H9 (cell line): ENCODE data around the gene NXPH4. TPM values are rescaled to one million over a fixed set of nuclear protein-coding genes. Genes with fewer than 3 reads are reported as not detected.

Source experiments
- DNase-seq: peaks from one replicate; pipeline ENCODE4 v3.0.0-alpha.2; 2017
- H2AFZ ChIP-seq: one replicate; pipeline ENCODE4 v1.6.1; 2013; ENCODE audit warnings: mild to moderate bottlenecking, low read length, control low read depth, moderate library complexity
- H2AK5ac ChIP-seq: 2 replicates; pipeline ENCODE4 v1.6.1; 2013; ENCODE audit warnings: low read length, control low read depth, mixed read lengths; ENCODE audit not compliant: insufficient read length
- H2BK120ac ChIP-seq: one replicate; pipeline ENCODE4 v1.6.1; 2013; ENCODE audit warnings: low read depth, mild to moderate bottlenecking, low read length, control low read depth, inconsistent platforms; ENCODE audit not compliant: poor library complexity, severe bottlenecking
- H2BK12ac ChIP-seq: 2 replicates; pipeline ENCODE4 v1.6.1; 2013; ENCODE audit warnings: low read length, control low read depth, mixed read lengths, low read depth; ENCODE audit not compliant: insufficient read length
- H2BK15ac ChIP-seq: 2 replicates; pipeline ENCODE4 v1.6.1; 2013; ENCODE audit warnings: low read depth, low read length, control low read depth
- H2BK20ac ChIP-seq: one replicate; pipeline ENCODE4 v1.6.1; 2013; ENCODE audit warnings: low read depth, mild to moderate bottlenecking, low read length, control low read depth, inconsistent platforms; ENCODE audit not compliant: poor library complexity, severe bottlenecking
- H2BK5ac ChIP-seq: 2 replicates; pipeline ENCODE4 v1.6.1; 2013; ENCODE audit warnings: low read length, control low read depth, mixed read lengths; ENCODE audit not compliant: insufficient read length
- H3K14ac ChIP-seq: 2 replicates; pipeline ENCODE4 v1.6.1; 2013; ENCODE audit warnings: low read length, control low read depth; ENCODE audit not compliant: insufficient read depth
- H3K18ac ChIP-seq: 2 replicates; pipeline ENCODE4 v1.6.1; 2013; ENCODE audit warnings: low read depth, mild to moderate bottlenecking, mixed read lengths, low read length, control low read depth; ENCODE audit not compliant: insufficient read length
- H3K23ac ChIP-seq: 2 replicates; pipeline ENCODE4 v1.6.1; 2013; ENCODE audit warnings: low read length, control low read depth, mixed read lengths, low read depth; ENCODE audit not compliant: insufficient read length
- H3K23me2 ChIP-seq: 2 replicates; pipeline ENCODE4 v1.6.1; 2013; ENCODE audit warnings: low read depth, mild to moderate bottlenecking, mixed read lengths, low read length, control low read depth; ENCODE audit not compliant: insufficient read length, poor library complexity, severe bottlenecking
- H3K27ac ChIP-seq: 2 replicates; pipeline ENCODE4 v1.5.1; 2013; ENCODE audit warnings: low read length, control low read depth, mixed read lengths, low read depth; ENCODE audit not compliant: insufficient read length
- H3K27me3 ChIP-seq: 2 replicates; pipeline ENCODE4 v1.6.1; 2013; ENCODE audit warnings: low read length, control low read depth, inconsistent platforms; ENCODE audit not compliant: insufficient read depth
- H3K4ac ChIP-seq: 2 replicates; pipeline ENCODE4 v1.6.1; 2013; ENCODE audit warnings: low read depth, mild to moderate bottlenecking, control low read depth, inconsistent platforms, low read length, moderate library complexity
- H3K4me1 ChIP-seq: 2 replicates; pipeline ENCODE4 v1.6.1; 2013; ENCODE audit warnings: low read length, control low read depth, inconsistent platforms; ENCODE audit not compliant: insufficient read depth
- H3K4me2 ChIP-seq: 2 replicates; pipeline ENCODE4 v1.6.1; 2013; ENCODE audit warnings: low read length, control low read depth, mixed read lengths; ENCODE audit not compliant: insufficient read length, insufficient read depth
- H3K56ac ChIP-seq: 2 replicates; pipeline ENCODE4 v1.6.1; 2013; ENCODE audit warnings: low read depth, mild to moderate bottlenecking, mixed read lengths, low read length, control low read depth; ENCODE audit not compliant: insufficient read length
- H3K79me1 ChIP-seq: 2 replicates; pipeline ENCODE4 v1.6.1; 2013; ENCODE audit warnings: low read depth, mild to moderate bottlenecking, moderate library complexity, low read length, control low read depth, inconsistent platforms; ENCODE audit not compliant: insufficient read depth, poor library complexity, severe bottlenecking
- H3K79me2 ChIP-seq: 2 replicates; pipeline ENCODE4 v1.6.1; 2013; ENCODE audit warnings: low read length, control low read depth, inconsistent platforms; ENCODE audit not compliant: insufficient read depth
- H3K9ac ChIP-seq: 2 replicates; pipeline ENCODE4 v1.6.1; 2013; ENCODE audit warnings: low read length, control low read depth, mixed read lengths; ENCODE audit not compliant: insufficient read length; ENCODE audit errors: extremely low read depth
- H3K9me3 ChIP-seq: one replicate; pipeline ENCODE4 v1.6.1; 2013; ENCODE audit warnings: low read depth, low read length, inconsistent platforms; ENCODE audit not compliant: control insufficient read depth
- H3T11ph ChIP-seq: one replicate; pipeline ENCODE4 v1.6.1; 2013; ENCODE audit warnings: mild to moderate bottlenecking, low read length, control low read depth, inconsistent platforms
- H4K20me1 ChIP-seq: one replicate; pipeline ENCODE4 v1.6.1; 2013; ENCODE audit not compliant: control insufficient read depth, insufficient read length, insufficient read depth
- H4K5ac ChIP-seq: 2 replicates; pipeline ENCODE4 v1.6.1; 2013; ENCODE audit warnings: low read depth, mild to moderate bottlenecking, mixed read lengths, low read length, control low read depth; ENCODE audit not compliant: insufficient read length
- H4K8ac ChIP-seq: replicated peaks from 2 replicates; pipeline ENCODE4 v1.6.1; 2013; ENCODE audit warnings: low read length, control low read depth, mixed read lengths, low read depth; ENCODE audit not compliant: insufficient read length
- H4K91ac ChIP-seq: 2 replicates; pipeline ENCODE4 v1.6.1; 2013; ENCODE audit warnings: low read depth, mild to moderate bottlenecking, moderate library complexity, mixed read lengths, low read length, control low read depth; ENCODE audit not compliant: insufficient read length
- H3K27ac Mint-ChIP-seq, 3 experiments: 2 replicates in 2 of 3; 3 replicates in 1 of 3; pipeline ENCODE4 v1.8.0; 2020 to 2021; ENCODE audit warnings: mixed read lengths in 3 of 3, mild to moderate bottlenecking in 1 of 3, moderate library complexity in 1 of 3
- H3K27me3 Mint-ChIP-seq: 2 replicates; pipeline ENCODE4 v1.8.0; 2021; ENCODE audit warnings: low read depth, mild to moderate bottlenecking, moderate library complexity, mixed read lengths
- H3K36me3 Mint-ChIP-seq, 3 experiments: 2 replicates in 2 of 3; 3 replicates in 1 of 3; pipeline ENCODE4 v1.8.0; 2020 to 2021; ENCODE audit warnings: low read depth in 3 of 3, mixed read lengths in 3 of 3; ENCODE audit not compliant: insufficient read depth in 1 of 3
- H3K4me1 Mint-ChIP-seq, 2 experiments: 2 replicates each; pipeline ENCODE4 v1.8.0; 2020; ENCODE audit warnings: mixed read lengths in 2 of 2
- H3K4me3 Mint-ChIP-seq, 2 experiments: 2 replicates in 1 of 2; 3 replicates in 1 of 2; pipeline ENCODE4 v1.8.0; 2020 to 2021; ENCODE audit warnings: mild to moderate bottlenecking in 2 of 2, mixed read lengths in 2 of 2, moderate library complexity in 1 of 2
- H3K9me3 Mint-ChIP-seq, 2 experiments: 2 replicates in 1 of 2; 3 replicates in 1 of 2; pipeline ENCODE4 v1.8.0; 2020; ENCODE audit warnings: mild to moderate bottlenecking in 2 of 2, mixed read lengths in 2 of 2, moderate library complexity in 1 of 2
- WGBS: extraction: QIAGEN DNeasy Blood & Tissue Kit; methylation state at CpG from one replicate; pipeline ENCODE4 v1.1.7; 2013; ENCODE audit warnings: missing lambda C conversion rate, low lambda C conversion rate, mixed read lengths; ENCODE audit not compliant: insufficient read length; ENCODE audit errors: extremely low coverage; 5-methylcytosine and 5-hydroxymethylcytosine counted together
- total RNA-seq: library from RNA; stranded (reverse); gene quantifications from 2 replicates; pipeline ENCODE4 v1.2.1, GENCODE V29; 2021
- TF ChIP-seq, protein P1 (sequence below): fragments of 200-600 bp; sonication (generic); conservative IDR thresholded peaks from 3 replicates; pipeline ENCODE4 v1.8.0; 2021; ENCODE audit warnings: antibody characterized with exemption, mild to moderate bottlenecking

Gene NXPH4
- total RNA-seq, 1 experiment from 2014 or later: 2.1 TPM

DNA sequence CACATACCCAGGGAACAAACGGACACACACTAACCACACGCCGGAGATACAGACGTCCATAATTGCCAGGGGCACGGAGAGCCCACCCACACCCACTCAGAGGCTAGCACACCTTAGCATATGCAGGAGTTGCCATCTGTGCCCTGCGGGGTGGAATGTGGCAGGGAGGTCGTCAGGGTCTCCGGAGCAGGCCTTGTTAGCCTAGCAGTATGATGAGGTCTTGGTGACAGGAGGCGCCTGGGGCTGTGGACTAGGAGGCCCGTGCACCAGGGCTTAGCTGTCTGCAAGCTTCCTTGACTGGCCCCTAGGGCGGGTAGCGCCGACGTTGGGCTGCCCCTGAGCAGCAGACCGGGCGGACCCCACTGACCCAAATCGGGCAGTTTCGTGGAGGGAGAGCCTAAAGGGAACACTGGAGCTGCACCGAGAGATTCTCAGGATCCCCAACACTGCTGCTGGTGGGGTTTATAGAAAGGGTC lies 24.4 kb downstream of the NXPH4 start:
- Histone ChIP-seq H4K5ac (no peak overlapping the region), H2BK20ac (no peak overlapping the region), H2BK120ac (no peak overlapping the region), H3K14ac (no peak overlapping the region), H3K9me3 (no peaks in the 10 kb centered on the region), H3K23ac (no peak overlapping the region), H3T11ph (no peak overlapping the region), H4K20me1 (no peaks in the 10 kb centered on the region), H2AK5ac (no peak overlapping the region), H4K91ac (no peak overlapping the region), H2BK15ac (no peak overlapping the region), H3K18ac (no peak overlapping the region), H3K56ac (no peak overlapping the region), H3K79me1 (no peaks in the 10 kb centered on the region), H3K4me1 (0 out of 2 replicates have a peak, but pooled peaks cover 4% of the 10 kb centered on the region), H3K79me2 (no peaks in the 10 kb centered on the region), H3K9ac (no peak overlapping the region), H2AFZ (no peak overlapping the region), H2BK12ac (no peak overlapping the region), H3K27me3 (peaks cover 54% of the 10 kb centered on the region), H3K4ac (no peak overlapping the region), H4K8ac (no peak overlapping the region), H3K23me2 (peaks cover 29% of the 10 kb centered on the region), H3K27ac (no peak overlapping the region), H3K4me2 (peak overlapping the region; percentile 82), H2BK5ac (no peak overlapping the region)
- WGBS: no CpG with 5 or more reads among the region's 19 CpGs
- peaks cover 0 to 2% (median 0%) of the 10 kb centered on the region in 3 experiments; a peak in 2 of 7 replicates for H3K36me3 Mint-ChIP-seq
- H3K27me3 Mint-ChIP-seq: peaks cover 86% of the 10 kb centered on the region
- peak; percentile 82 for DNase-seq
- no peak overlapping the region for H3K27ac Mint-ChIP-seq
- H3K9me3 Mint-ChIP-seq: no peaks in the 10 kb centered on the region
- H3K4me3 Mint-ChIP-seq: peak overlapping the region; percentile 72 to 84
- TF ChIP-seq, protein P1, sequence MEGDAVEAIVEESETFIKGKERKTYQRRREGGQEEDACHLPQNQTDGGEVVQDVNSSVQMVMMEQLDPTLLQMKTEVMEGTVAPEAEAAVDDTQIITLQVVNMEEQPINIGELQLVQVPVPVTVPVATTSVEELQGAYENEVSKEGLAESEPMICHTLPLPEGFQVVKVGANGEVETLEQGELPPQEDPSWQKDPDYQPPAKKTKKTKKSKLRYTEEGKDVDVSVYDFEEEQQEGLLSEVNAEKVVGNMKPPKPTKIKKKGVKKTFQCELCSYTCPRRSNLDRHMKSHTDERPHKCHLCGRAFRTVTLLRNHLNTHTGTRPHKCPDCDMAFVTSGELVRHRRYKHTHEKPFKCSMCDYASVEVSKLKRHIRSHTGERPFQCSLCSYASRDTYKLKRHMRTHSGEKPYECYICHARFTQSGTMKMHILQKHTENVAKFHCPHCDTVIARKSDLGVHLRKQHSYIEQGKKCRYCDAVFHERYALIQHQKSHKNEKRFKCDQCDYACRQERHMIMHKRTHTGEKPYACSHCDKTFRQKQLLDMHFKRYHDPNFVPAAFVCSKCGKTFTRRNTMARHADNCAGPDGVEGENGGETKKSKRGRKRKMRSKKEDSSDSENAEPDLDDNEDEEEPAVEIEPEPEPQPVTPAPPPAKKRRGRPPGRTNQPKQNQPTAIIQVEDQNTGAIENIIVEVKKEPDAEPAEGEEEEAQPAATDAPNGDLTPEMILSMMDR: no peak; the same call in 2 of the 3 replicates
- peaks cover 59 to 72% of the 10 kb centered on the region in 2 experiments for H3K4me1 Mint-ChIP-seq
